ENCODE data around the gene SCN10A.
A peak's percentile ranks its signal among the peaks of the same experiment; 100 is the strongest.

The SCN10A gene

GRCh38 chr3:38717355-38718240, 98.4 kb downstream of the SCN10A start:
- DNase-seq = no peak

- no peak for DNase-seq
These were observed 102.9 kb downstream of the SCN10A start for GRCh38 chr3:38713121-38713520.

GRCh38 chr3:38711321-38711720, 104.7 kb downstream of the SCN10A start:
- no peak for DNase-seq

GRCh38 chr3:38707730-38708129, 108.3 kb downstream of the SCN10A start:
- DNase-seq = no peak

- no peak for DNase-seq
These were observed 109.1 kb downstream of the SCN10A start for GRCh38 chr3:38706961-38707360.

DNA sequence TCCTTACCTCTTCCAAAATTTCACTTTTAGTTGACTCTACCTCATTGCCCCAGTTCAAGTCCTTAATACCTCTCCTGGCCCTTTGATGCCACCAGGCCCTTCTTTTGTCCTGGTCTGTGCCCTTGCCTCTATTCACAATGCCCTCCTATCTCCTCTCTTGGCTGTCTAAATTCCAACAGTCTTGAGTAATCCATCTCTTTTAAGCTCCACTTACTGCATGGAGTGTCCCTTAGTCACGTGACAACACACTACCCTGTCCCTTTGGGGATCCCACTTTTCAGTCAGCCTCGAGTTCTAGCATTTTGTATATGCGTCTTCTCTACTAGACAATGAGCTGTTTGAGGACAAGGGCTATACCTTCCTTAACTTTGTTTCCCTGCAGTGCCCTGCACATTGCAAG, 113.8 kb downstream of the SCN10A start:
- no peak for DNase-seq

DNA sequence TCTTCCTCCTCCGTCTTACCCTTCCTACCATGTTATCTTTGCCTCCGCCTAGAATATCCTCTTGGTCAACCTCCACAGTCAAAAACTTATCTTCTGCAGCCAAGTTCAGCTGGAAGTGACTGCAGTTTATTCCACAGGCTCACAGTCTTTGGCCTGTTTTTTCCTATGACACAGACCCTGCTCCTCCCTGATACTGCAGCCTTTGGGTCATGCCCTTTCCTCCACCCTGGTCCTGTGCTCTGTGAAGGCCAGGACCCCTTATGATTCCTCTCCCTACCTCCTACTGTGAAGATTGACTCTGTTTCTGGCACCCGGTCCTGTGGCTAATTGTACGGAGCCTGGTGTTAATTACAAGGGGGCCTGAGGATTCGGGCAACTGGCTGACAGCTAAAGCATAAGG, 117.3 kb downstream of the SCN10A start:
- DNase-seq = no peak

DNA sequence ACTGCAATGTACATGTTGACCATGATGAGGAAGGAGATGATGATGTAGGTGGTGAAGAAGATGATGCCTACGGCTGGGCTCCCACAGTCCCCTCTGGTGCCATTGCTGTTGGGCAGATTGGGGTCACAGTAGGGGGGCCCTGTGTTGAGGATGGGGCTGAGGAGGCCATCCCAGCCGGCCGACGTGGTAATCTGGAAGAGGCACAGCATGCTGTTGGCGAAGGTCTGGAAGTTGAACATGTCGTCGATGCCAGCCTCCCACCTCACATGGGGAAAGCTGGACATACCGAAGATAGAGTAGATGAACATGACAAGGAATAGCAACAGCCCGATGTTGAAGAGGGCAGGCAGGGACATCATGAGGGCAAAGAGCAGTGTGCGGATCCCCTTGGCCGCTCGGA, 118.0 kb downstream of the SCN10A start:
- DNase-seq = no peak

DNA sequence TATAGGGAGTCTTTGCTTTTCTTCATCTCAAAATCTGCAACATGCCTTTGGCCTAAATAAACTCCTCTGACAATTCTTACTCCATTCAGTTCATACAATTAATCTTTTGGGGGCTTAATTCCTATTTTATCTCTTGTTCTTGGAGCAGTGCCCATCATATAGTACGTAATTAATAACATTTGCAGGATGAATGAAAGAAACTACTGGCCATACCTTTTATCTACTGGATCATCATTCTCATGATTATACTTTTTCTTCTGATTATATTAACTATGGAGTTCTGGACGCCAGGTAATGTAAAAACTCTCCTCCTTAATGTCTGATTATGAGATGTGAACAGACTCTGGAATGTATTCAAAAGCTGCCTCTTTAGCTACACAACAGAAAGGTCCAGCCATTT, 120.0 kb downstream of the SCN10A start:
- DNase-seq = no peak

- no peak for DNase-seq
These were observed 125.8 kb downstream of the SCN10A start for GRCh38 chr3:38690185-38690584.

DNA sequence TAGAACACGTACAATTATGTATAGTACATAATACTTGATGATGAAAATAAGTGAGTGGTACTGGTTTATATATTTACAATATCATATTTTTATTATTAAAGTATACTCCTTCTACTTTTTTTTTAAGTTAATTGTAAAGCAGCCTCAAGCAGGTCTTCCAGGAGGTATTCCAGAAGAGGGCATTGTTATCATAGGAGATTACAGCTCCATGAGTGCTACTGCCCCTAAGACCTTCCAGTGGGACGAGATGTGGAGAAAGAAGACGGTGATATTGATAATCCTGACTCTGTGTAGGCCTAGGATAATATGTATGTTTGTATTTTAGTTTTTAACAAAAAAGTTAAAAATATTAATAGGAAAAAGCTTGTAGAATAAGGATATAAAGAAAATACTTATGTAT, 126.2 kb downstream of the SCN10A start:
- DNase-seq = no peak

- DNase-seq = no peak
These were observed 126.7 kb downstream of the SCN10A start for GRCh38 chr3:38689346-38689745.

- no peak for DNase-seq
These were observed 128.7 kb downstream of the SCN10A start for GRCh38 chr3:38687321-38687720.

- no peak for DNase-seq
These were observed 131.5 kb downstream of the SCN10A start for GRCh38 chr3:38684546-38684945.

- no peak for DNase-seq
These were observed 146.3 kb downstream of the SCN10A start for GRCh38 chr3:38669668-38670067.

- no peak for DNase-seq
These were observed 153.5 kb downstream of the SCN10A start for GRCh38 chr3:38662544-38662943.

GRCh38 chr3:38658841-38659240, 157.2 kb downstream of the SCN10A start:
- DNase-seq = no peak

- no peak for DNase-seq
These were observed 158.6 kb downstream of the SCN10A start for GRCh38 chr3:38657369-38657768.

DNA sequence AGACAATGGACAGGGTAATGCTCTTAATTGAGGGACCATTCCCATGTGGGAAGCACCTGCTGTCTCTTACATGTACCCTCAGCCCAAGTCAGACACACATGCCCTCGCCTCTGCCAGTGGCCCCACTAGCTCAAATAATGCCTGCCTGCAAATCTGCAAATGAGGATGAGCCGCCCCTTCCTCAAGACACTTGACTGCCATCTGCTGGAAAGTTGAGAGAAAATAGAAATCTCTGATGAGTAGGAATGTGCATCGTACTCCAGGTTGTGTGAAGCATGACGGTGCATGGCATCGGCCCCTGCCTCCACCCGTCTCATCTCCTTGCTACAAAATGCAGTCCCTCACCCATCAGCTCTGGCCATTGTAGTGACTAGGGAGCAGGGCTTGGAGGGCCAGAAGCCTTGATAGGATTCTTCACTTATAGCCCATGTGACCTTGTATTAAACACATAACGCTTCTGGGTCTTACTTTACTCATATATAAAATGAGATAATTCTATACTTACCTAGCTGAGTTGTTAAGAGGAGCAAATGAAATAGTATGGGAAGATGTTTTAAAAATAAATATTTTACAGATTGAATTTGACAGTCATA, 160.2 kb downstream of the SCN10A start:
- peak; percentile 55 for DNase-seq

DNA sequence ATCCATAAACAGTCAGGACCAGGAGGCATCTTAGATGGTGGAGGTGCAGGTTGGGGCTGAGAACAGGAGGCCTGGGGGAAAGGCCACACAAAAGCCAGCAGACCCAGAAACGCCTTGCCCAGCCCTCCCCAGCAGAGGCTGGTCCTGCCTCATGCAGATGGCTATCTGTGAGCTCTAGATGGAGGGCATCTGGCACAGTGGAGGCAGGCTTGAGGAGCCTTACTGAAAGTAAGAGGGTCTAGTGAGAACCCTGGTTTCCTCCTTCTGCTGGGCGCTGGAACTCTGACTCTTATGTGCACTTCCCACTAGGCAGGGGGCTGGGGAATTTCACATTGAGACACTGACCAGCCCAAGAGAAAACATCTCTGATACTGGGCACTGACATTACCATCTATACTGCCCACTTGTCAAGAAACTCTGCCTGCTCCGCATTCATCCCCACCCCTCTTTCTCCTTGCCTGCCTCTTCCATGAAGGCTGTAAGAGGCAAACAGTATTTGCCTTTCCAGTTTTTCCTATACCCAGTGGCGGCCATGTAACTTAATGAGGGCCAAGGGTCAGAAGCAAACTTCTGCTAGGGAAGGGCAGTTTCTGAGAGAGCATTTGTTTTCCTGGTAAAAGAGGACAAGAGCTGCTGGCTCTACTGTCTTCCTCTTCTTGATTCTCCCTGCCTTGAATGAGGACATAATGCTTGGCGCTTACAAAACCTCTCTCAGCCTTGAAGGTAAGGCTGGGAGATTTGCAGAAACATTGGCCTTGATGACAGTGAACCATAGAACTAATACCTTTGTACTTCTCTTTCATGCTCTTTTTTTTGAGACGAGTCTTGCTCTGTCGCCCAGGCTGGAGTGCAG, 162.1 kb downstream of the SCN10A start:
- DNase-seq = no peak

GRCh38 chr3:38652934-38653333, 163.1 kb downstream of the SCN10A start:
- DNase-seq = no peak

GRCh38 chr3:38651153-38651789, 164.7 kb downstream of the SCN10A start:
- DNase-seq = peak; percentile 78
